Lung (tissue), 12 donors: ENCODE measurements around the gene BABAM2. TPM values are rescaled to one million over a fixed set of nuclear protein-coding genes. Genes with fewer than 3 reads are reported as not detected.

Source experiments
- ATAC-seq: fragments of 200-7000 bp; cut with Tn5 transposase; one replicate; pipeline ENCODE4 v1.9.1; 2020; ENCODE audit warnings: moderate number of reproducible peaks; ENCODE audit not compliant: insufficient read depth, low FRiP score
- DNase-seq, 3 donors: peaks; one replicate each; pipeline ENCODE4 v3.0.0-alpha.2; 2013 to 2017
- H3K27ac ChIP-seq, 2 donors: one replicate each; pipeline ENCODE4 v1.5.1; 2013; ENCODE audit warnings: mild to moderate bottlenecking in 2 of 2, moderate library complexity in 2 of 2, control low read depth in 1 of 2, inconsistent platforms in 1 of 2, low read depth in 1 of 2, low read length in 1 of 2
- H3K27me3 ChIP-seq, 3 donors: one replicate each; pipeline ENCODE4 v1.5.1; 2013; ENCODE audit warnings: low read length in 2 of 3; ENCODE audit not compliant: control insufficient read depth in 3 of 3, insufficient read depth in 3 of 3
- H3K36me3 ChIP-seq, 4 donors: one replicate each; pipeline ENCODE4 v1.5.1; 2013; ENCODE audit warnings: low read length in 4 of 4, mild to moderate bottlenecking in 1 of 4, moderate library complexity in 1 of 4; ENCODE audit not compliant: control insufficient read depth in 4 of 4, insufficient read depth in 4 of 4
- H3K4me1 ChIP-seq, 5 donors: one replicate each; pipeline ENCODE4 v1.5.1; 2013; ENCODE audit warnings: low read length in 5 of 5, mild to moderate bottlenecking in 2 of 5, moderate library complexity in 1 of 5; ENCODE audit not compliant: control insufficient read depth in 5 of 5, insufficient read depth in 5 of 5
- H3K4me3 ChIP-seq: one replicate; pipeline ENCODE4 v1.5.1; 2013; ENCODE audit warnings: mild to moderate bottlenecking, control low read depth, moderate library complexity
- H3K9ac ChIP-seq, 2 donors: one replicate each; pipeline ENCODE4 v1.5.1; 2013; ENCODE audit warnings: low read length in 2 of 2, control low read depth in 1 of 2; ENCODE audit not compliant: insufficient read depth in 1 of 2
- H3K9me3 ChIP-seq, 4 donors: one replicate each; pipeline ENCODE4 v1.5.1; 2013; ENCODE audit warnings: low read length in 3 of 4, mild to moderate bottlenecking in 1 of 4, moderate library complexity in 1 of 4; ENCODE audit not compliant: control insufficient read depth in 4 of 4, insufficient read depth in 3 of 4
- CTCF ChIP-seq: IDR thresholded peaks from 2 replicates; pipeline ENCODE4 v1.5.1; 2012; ENCODE audit warnings: mild to moderate bottlenecking; ENCODE audit errors: control extremely low read depth, extremely low read depth
- WGBS, 2 donors: extraction: QIAGEN DNeasy Blood & Tissue Kit; methylation state at CpG; one replicate each; pipeline ENCODE4 v1.1.7; 2013; 5-methylcytosine and 5-hydroxymethylcytosine counted together
- polyA plus RNA-seq, 2 donors: library from polyadenylated mRNA; stranded (reverse); fragments of 200-250 nt; gene quantifications; one replicate each; pipeline ENCODE4 v1.2.1, GENCODE V29; 2013
- total RNA-seq, 2 donors: library from RNA; depleted of rRNA in 1 of 2; stranded (reverse); fragments of >200 nt in 1 of 2; gene quantifications; one replicate each; pipeline ENCODE4 v1.2.1, GENCODE V29; 2014 to 2021
- donor health status: control.
- donor health status: control.
- donor health status: Bipolar disorder and iron deficiency.
- donor health status: healthy.
- donor health status: DM: yes; HTN: yes; CAD: no.

Gene BABAM2
- total and polyA plus RNA-seq, 4 donors: 19.0 to 43.3 (median 33.7) TPM

- WGBS, 2 donors: 96 to 97% methylated on average over 8 of the region's 8 CpGs
- Histone ChIP-seq H3K9ac (no peak overlapping the region), H3K9me3 (no peaks in the 10 kb centered on the region), H3K36me3 (peaks cover 0 to 4% (median 2%) of the 10 kb centered on the region in 4 donors), H3K27ac (no peak overlapping the region), H3K27me3 (no peaks in the 10 kb centered on the region), H3K4me1 (peaks cover 0 to 5% (median 0%) of the 10 kb centered on the region in 5 donors), H3K4me3 (no peak overlapping the region)
- no peak for TF ChIP-seq CTCF
- no peak for DNase-seq
- ATAC-seq: no peak
Measured at GRCh38 chr2:27942612-27943547, 52.4 kb downstream of the BABAM2 start.

- Histone ChIP-seq H3K4me1 (no peaks in the 10 kb centered on the region), H3K36me3 (peaks cover 0 to 4% (median 2%) of the 10 kb centered on the region in 4 donors), H3K4me3 (no peak overlapping the region), H3K9me3 (no peaks in the 10 kb centered on the region), H3K9ac (no peak overlapping the region), H3K27me3 (no peaks in the 10 kb centered on the region), H3K27ac (no peak overlapping the region)
- ATAC-seq (no peak), DNase-seq (no peak)
- no peak for TF ChIP-seq CTCF
- WGBS, 2 donors: 44 to 59% methylated on average over 5 of the region's 5 CpGs
Measured at GRCh38 chr2:27946530-27947060, 56.1 kb downstream of the BABAM2 start.

- no peak for TF ChIP-seq CTCF
- no peaks in the 10 kb centered on the region for H3K36me3 ChIP-seq
- no peaks in the 10 kb centered on the region for H3K9me3 ChIP-seq
- H3K27ac ChIP-seq: no peak overlapping the region
- peaks cover 4 to 23% (median 10%) of the 10 kb centered on the region in 5 donors for H3K4me1 ChIP-seq
- DNase-seq (no peak), ATAC-seq (no peak)
- no peak overlapping the region for H3K4me3 ChIP-seq
- 91 to 98% methylated on average over 1 of the region's 1 CpG for WGBS, 2 donors
- no peaks in the 10 kb centered on the region for H3K27me3 ChIP-seq
- H3K9ac ChIP-seq: no peak overlapping the region
Measured at GRCh38 chr2:27952070-27952469, 61.5 kb downstream of the BABAM2 start.
